GM21529 (cell line): Measurements from ENCODE around the gene SH2D7.

Experiments used
- ATAC-seq: cut with Tn5 transposase; IDR thresholded peaks from one replicate; pipeline ENCODE4 v1.9.1; 2021; ENCODE audit not compliant: unreplicated experiment

SH2D7 gene

GRCh38 chr15:78103406-78104118 is 11.2 kb downstream of the SH2D7 start:
- ATAC-seq, result peak; percentile 86

GRCh38 chr15:78104119-78104479 is 11.7 kb downstream of the SH2D7 start:
- no peak for ATAC-seq

- ATAC-seq, result no peak
These were observed 12.5 kb downstream of the SH2D7 start for GRCh38 chr15:78104566-78105475.

- no peak for ATAC-seq
These were observed 13.3 kb downstream of the SH2D7 start for GRCh38 chr15:78105476-78106241.

GRCh38 chr15:78107471-78107870 is 15.1 kb downstream of the SH2D7 start:
- ATAC-seq, result no peak

GRCh38 chr15:78108300-78109084 is 16.1 kb downstream of the SH2D7 start:
- ATAC-seq, result peak; percentile 44

GRCh38 chr15:78109156-78109555 is 16.8 kb downstream of the SH2D7 start:
- no peak for ATAC-seq

- ATAC-seq, result no peak
These were observed 17.7 kb downstream of the SH2D7 start for GRCh38 chr15:78110096-78110495.

- ATAC-seq, result no peak
These were observed 18.6 kb downstream of the SH2D7 start for GRCh38 chr15:78110916-78111475.

GRCh38 chr15:78111788-78112187 is 19.4 kb downstream of the SH2D7 start:
- ATAC-seq, result no peak

- ATAC-seq, result no peak
These were observed 20.2 kb downstream of the SH2D7 start for GRCh38 chr15:78112551-78112950.

- ATAC-seq, result no peak
These were observed 28.2 kb downstream of the SH2D7 start for GRCh38 chr15:78120523-78120922.

- ATAC-seq, result no peak
These were observed 32.9 kb downstream of the SH2D7 start for GRCh38 chr15:78125267-78125666.

GRCh38 chr15:78127882-78128281 is 35.5 kb downstream of the SH2D7 start:
- ATAC-seq, result no peak

- ATAC-seq, result no peak
These were observed 36.9 kb downstream of the SH2D7 start for GRCh38 chr15:78129077-78129750.

GRCh38 chr15:78129751-78130287 is 37.5 kb downstream of the SH2D7 start:
- no peak for ATAC-seq

GRCh38 chr15:78130466-78131294 is 38.3 kb downstream of the SH2D7 start:
- peak; percentile 32 for ATAC-seq

- ATAC-seq, result peak; percentile 80
These were observed 39.1 kb downstream of the SH2D7 start, which contains the start of gene CIB2 for GRCh38 chr15:78131295-78132061. CIB2 (minus strand) TSS chr15:78131445; CDS start chr15:78131215, 230 bp downstream.
